ENCODE data around the gene ALDH1L1.

ALDH1L1 gene

GRCh38 chr3:126133606-126134005, 46.8 kb downstream of the ALDH1L1 start:
- no peak for TF ChIP-seq FOXP2 (optimal IDR thresholded peaks at IDR 0.05; ENCODE audit: borderline replicate concordance, extremely low read depth, extremely low read length, insufficient read depth)
- no peak for TF ChIP-seq TAF1 (IDR thresholded peaks at IDR 0.05; ENCODE audit: borderline replicate concordance, insufficient read depth, low read length)
- TF ChIP-seq POLR2AphosphoS5 (IDR thresholded peaks at IDR 0.05; ENCODE audit: low read depth, low read length), result no peak
- TF ChIP-seq SIN3A (IDR thresholded peaks at IDR 0.05; ENCODE audit: borderline replicate concordance, insufficient read depth, low read length), result no peak
- no peak for TF ChIP-seq REST (IDR thresholded peaks at IDR 0.05; ENCODE audit: insufficient read depth in 1 of 2, low read depth in 2 of 2, low read length in 2 of 2)

- TF ChIP-seq SIN3A (IDR thresholded peaks at IDR 0.05; ENCODE audit: borderline replicate concordance, insufficient read depth, low read length), result no peak
- TF ChIP-seq POLR2AphosphoS5 (IDR thresholded peaks at IDR 0.05; ENCODE audit: low read depth, low read length), result no peak
- TF ChIP-seq TAF1 (IDR thresholded peaks at IDR 0.05; ENCODE audit: borderline replicate concordance, insufficient read depth, low read length), result no peak
- no peak for TF ChIP-seq FOXP2 (optimal IDR thresholded peaks at IDR 0.05; ENCODE audit: borderline replicate concordance, extremely low read depth, extremely low read length, insufficient read depth)
Measured at GRCh38 chr3:126132751-126133511, 47.5 kb downstream of the ALDH1L1 start.

- TF ChIP-seq POLR2AphosphoS5 (IDR thresholded peaks at IDR 0.05; ENCODE audit: low read depth, low read length), result no peak
- TF ChIP-seq TAF1 (IDR thresholded peaks at IDR 0.05; ENCODE audit: borderline replicate concordance, insufficient read depth, low read length), result no peak
Measured at GRCh38 chr3:126131881-126132750, 48.3 kb downstream of the ALDH1L1 start.

- TF ChIP-seq REST (IDR thresholded peaks at IDR 0.05; ENCODE audit: insufficient read depth in 1 of 2, low read depth in 2 of 2, low read length in 2 of 2) (no peak), POLR2AphosphoS5 (IDR thresholded peaks at IDR 0.05; ENCODE audit: low read depth, low read length) (no peak), TAF1 (IDR thresholded peaks at IDR 0.05; ENCODE audit: borderline replicate concordance, insufficient read depth, low read length) (no peak), SIN3A (IDR thresholded peaks at IDR 0.05; ENCODE audit: borderline replicate concordance, insufficient read depth, low read length) (no peak), FOXP2 (optimal IDR thresholded peaks at IDR 0.05; ENCODE audit: borderline replicate concordance, extremely low read depth, extremely low read length, insufficient read depth) (no peak)
Measured at GRCh38 chr3:126130981-126131745, 49.2 kb downstream of the ALDH1L1 start.

GRCh38 chr3:126130081-126130855, 50.1 kb downstream of the ALDH1L1 start:
- TF ChIP-seq REST (IDR thresholded peaks at IDR 0.05; ENCODE audit: insufficient read depth in 1 of 2, low read depth in 2 of 2, low read length in 2 of 2) (no peak), TAF1 (IDR thresholded peaks at IDR 0.05; ENCODE audit: borderline replicate concordance, insufficient read depth, low read length) (no peak), FOXP2 (optimal IDR thresholded peaks at IDR 0.05; ENCODE audit: borderline replicate concordance, extremely low read depth, extremely low read length, insufficient read depth) (no peak), POLR2AphosphoS5 (IDR thresholded peaks at IDR 0.05; ENCODE audit: low read depth, low read length) (no peak), SIN3A (IDR thresholded peaks at IDR 0.05; ENCODE audit: borderline replicate concordance, insufficient read depth, low read length) (no peak)

Measured in PFSK-1 (cell line).